HL-60 (cell line): ENCODE measurements around the gene MIB1.

Experiments used
- DNase-seq, 2 experiments: peaks; one replicate each; pipeline ENCODE4 v3.0.0-alpha.2; 2010 to 2020; ENCODE audit warnings: low read depth in 1 of 2, low spot score in 1 of 2
- H3K27ac ChIP-seq: fragments of 250-450 bp; sonication (Bioruptor Pico); replicated peaks from 2 replicates; pipeline ENCODE4 v1.5.1; 2020; ENCODE audit warnings: mild to moderate bottlenecking, moderate library complexity
- H3K27me3 ChIP-seq: fragments of 250-450 bp; sonication (Bioruptor Pico); 2 replicates; pipeline ENCODE4 v1.5.1; 2021; ENCODE audit warnings: mild to moderate bottlenecking, moderate library complexity; ENCODE audit not compliant: insufficient read depth, poor library complexity, severe bottlenecking
- H3K4me3 ChIP-seq: replicated peaks from 2 replicates; pipeline ENCODE4 v1.5.1; 2011; ENCODE audit warnings: mild to moderate bottlenecking, control low read depth, low read length; ENCODE audit not compliant: insufficient read depth
- CTCF ChIP-seq: IDR thresholded peaks from one replicate; pipeline ENCODE4 v1.5.1; 2011; ENCODE audit warnings: low read length, control low read depth, inconsistent platforms; ENCODE audit not compliant: insufficient read depth
- GABPA ChIP-seq: IDR thresholded peaks from 2 replicates; pipeline ENCODE4 v1.6.1; 2012; ENCODE audit warnings: low read depth
- POLR2AphosphoS5 ChIP-seq: IDR thresholded peaks from 2 replicates; pipeline ENCODE4 v1.6.1; 2012; ENCODE audit warnings: low read depth
- REST ChIP-seq: IDR thresholded peaks from 2 replicates; pipeline ENCODE4 v1.6.1; 2012; ENCODE audit warnings: low read depth; ENCODE audit not compliant: insufficient replicate concordance
- SPI1 ChIP-seq: IDR thresholded peaks from 2 replicates; pipeline ENCODE4 v1.6.1; 2012; ENCODE audit warnings: low read depth, mild to moderate bottlenecking, borderline replicate concordance

Gene MIB1

DNA sequence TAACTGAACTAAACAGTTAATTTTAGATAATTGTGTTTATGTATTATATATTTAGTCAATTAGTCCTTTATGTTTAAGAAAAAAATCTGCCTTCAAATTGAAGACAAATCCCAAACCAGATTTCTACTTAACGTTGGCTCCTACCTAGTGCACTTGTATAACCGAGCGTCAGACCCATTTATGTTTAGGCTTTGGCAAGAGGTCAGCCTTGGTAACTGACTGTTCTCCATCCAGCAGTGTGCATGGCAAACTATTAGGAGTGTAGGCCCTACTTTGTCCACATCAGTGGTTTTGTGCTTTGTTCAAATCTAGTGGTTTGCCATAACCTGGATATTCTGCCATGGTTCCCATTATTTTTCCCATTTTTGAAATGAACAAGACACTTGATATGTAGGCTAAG is 114.8 kb downstream of the MIB1 start:
- DNase-seq, result no peak
- Histone ChIP-seq H3K4me3 (no peak overlapping the region), H3K27me3 (no peaks in the 10 kb centered on the region), H3K27ac (no peak overlapping the region)
- TF ChIP-seq POLR2AphosphoS5 (no peak), REST (no peak), GABPA (no peak), CTCF (no peak), SPI1 (no peak)

DNA sequence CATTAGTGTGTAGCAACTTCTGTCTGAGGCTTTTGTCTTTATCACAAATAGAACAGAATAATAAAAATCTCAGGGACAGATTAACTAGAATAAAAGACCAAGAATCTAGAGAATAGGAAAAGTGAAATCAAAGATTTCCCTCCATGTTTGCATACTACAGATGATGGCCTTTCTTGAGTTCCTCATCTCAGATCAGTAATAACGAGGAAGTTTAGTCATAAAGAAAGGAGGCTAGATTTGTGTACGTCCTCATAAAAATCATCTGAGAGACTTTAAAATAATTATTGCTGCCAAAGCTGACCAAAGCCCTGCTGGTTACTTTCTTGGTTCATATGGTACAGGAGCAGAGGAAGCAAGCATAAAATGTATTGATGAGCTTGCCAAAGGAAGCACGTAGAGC is 117.3 kb downstream of the MIB1 start:
- Histone ChIP-seq H3K4me3 (no peak overlapping the region), H3K27ac (no peak overlapping the region), H3K27me3 (no peaks in the 10 kb centered on the region)
- no peak for DNase-seq
- TF ChIP-seq POLR2AphosphoS5, result no peak

DNA sequence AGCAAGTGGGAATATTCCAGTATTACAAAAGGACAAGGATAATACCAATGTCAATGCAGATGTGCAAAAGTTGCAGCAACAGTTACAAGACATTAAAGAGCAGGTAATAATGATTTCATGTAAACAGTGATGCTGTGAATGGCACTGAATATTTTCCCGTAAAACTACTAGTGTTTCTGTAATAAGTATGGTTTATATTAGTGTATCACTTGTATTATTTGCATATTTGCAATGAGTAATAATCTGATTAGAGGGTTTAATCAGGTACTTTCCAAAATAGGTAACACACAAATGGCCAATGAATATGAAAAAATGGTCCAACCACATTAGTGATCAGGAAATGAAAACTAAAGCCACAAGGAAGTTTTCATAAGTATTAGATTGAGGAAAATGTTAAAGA is 118.0 kb downstream of the MIB1 start:
- H3K27me3 ChIP-seq, result no peaks in the 10 kb centered on the region
- no peak overlapping the region for H3K27ac ChIP-seq
- TF ChIP-seq GABPA, result no peak
- no peak for TF ChIP-seq POLR2AphosphoS5
- no peak for TF ChIP-seq SPI1
- TF ChIP-seq CTCF, result no peak
- TF ChIP-seq REST, result no peak
- H3K4me3 ChIP-seq, result no peak overlapping the region
- no peak for DNase-seq

DNA sequence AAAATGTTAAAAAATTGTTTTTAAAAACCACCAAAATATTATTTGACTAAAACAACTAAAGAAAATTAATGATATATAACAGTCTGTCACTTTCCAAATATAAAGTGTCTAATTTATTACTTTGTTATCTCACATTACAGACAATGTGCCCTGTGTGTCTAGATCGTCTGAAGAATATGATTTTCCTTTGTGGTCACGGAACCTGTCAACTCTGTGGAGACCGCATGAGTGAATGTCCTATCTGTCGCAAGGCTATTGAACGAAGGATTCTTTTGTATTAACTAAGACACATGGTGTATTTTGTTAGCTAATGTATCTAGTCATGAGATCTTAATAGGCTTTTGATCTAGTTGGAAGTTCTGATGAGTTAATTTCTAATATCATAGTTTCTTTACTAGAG is 123.8 kb downstream of the MIB1 start:
- no peak overlapping the region for H3K4me3 ChIP-seq
- no peaks in the 10 kb centered on the region for H3K27me3 ChIP-seq
- no peak for DNase-seq
- TF ChIP-seq SPI1, result no peak
- TF ChIP-seq GABPA, result no peak
- TF ChIP-seq CTCF, result no peak
- TF ChIP-seq REST, result no peak
- TF ChIP-seq POLR2AphosphoS5, result no peak
- H3K27ac ChIP-seq, result no peak overlapping the region
